ENCODE results near the gene TACR3.
"Not testable (repeated sequence)": the region's sequence is repeated elsewhere in the genome, so short reads cannot be mapped to it uniquely, and the experiment has no call there.

TACR3 gene
- total RNA-seq: 0 to 0.10 (median 0) reads per million in 9 experiments

GRCh38 chr4:103719830-103720207 lies at the start of gene TACR3:
Gene TACR3 (minus strand): TSS chr4:103719985. CDS start chr4:103719675, 310 bp downstream.
- no peak within 1 kb of the TSS for H3K27ac Mint-ChIP-seq
- ATAC-seq (replicated peaks): no peak
- peaks cover 7 to 9% of the 10 kb centered on the region in 2 donors for H3K9me3 Mint-ChIP-seq
- no peaks in the 10 kb centered on the region for H3K36me3 Mint-ChIP-seq (ENCODE audit: insufficient read depth)
- DNase-seq: no peak
- H3K4me3 Mint-ChIP-seq: no peak within 1 kb of the TSS
- H3K27me3 Mint-ChIP-seq: no peaks in the 10 kb centered on the region
- H3K4me1 Mint-ChIP-seq (ENCODE audit: low read depth in 2 of 2): no peaks in the 10 kb centered on the region

GRCh38 chr4:103757631-103758030 lies 37.8 kb upstream of the TACR3 start:
- Mint-ChIP-seq H3K4me1 (ENCODE audit: low read depth in 2 of 2) (no peaks in the 10 kb centered on the region), H3K27ac (no peak overlapping the region), H3K27me3 (no peaks in the 10 kb centered on the region), H3K4me3 (no peak overlapping the region), H3K9me3 (peaks cover 6 to 19% of the 10 kb centered on the region in 2 donors), H3K36me3 (ENCODE audit: insufficient read depth) (no peaks in the 10 kb centered on the region)
- DNase-seq (no peak), ATAC-seq (replicated peaks) (no peak)

GRCh38 chr4:103756741-103757140 lies 37.0 kb upstream of the TACR3 start:
- no peak for DNase-seq
- Mint-ChIP-seq H3K4me1 (ENCODE audit: low read depth in 2 of 2) (no peaks in the 10 kb centered on the region), H3K4me3 (no peak overlapping the region), H3K36me3 (ENCODE audit: insufficient read depth) (no peaks in the 10 kb centered on the region), H3K27me3 (no peaks in the 10 kb centered on the region), H3K27ac (no peak overlapping the region), H3K9me3 (peaks cover 6 to 19% of the 10 kb centered on the region in 2 donors)
- no peak for ATAC-seq (replicated peaks)

GRCh38 chr4:103754844-103755243 lies 35.1 kb upstream of the TACR3 start:
- H3K4me1 Mint-ChIP-seq (ENCODE audit: low read depth in 2 of 2): no peaks in the 10 kb centered on the region
- no peaks in the 10 kb centered on the region for H3K27me3 Mint-ChIP-seq
- no peak overlapping the region for H3K27ac Mint-ChIP-seq
- no peak for DNase-seq
- no peaks in the 10 kb centered on the region for H3K36me3 Mint-ChIP-seq (ENCODE audit: insufficient read depth)
- peaks cover 6 to 28% of the 10 kb centered on the region in 2 donors for H3K9me3 Mint-ChIP-seq
- no peak for ATAC-seq (replicated peaks)
- H3K4me3 Mint-ChIP-seq: no peak overlapping the region

- ATAC-seq (replicated peaks): no peak
- Mint-ChIP-seq H3K4me1 (ENCODE audit: low read depth in 2 of 2) (no peaks in the 10 kb centered on the region), H3K9me3 (peaks cover 6 to 33% of the 10 kb centered on the region in 2 donors), H3K27me3 (no peaks in the 10 kb centered on the region), H3K4me3 (no peak overlapping the region), H3K36me3 (ENCODE audit: insufficient read depth) (no peaks in the 10 kb centered on the region), H3K27ac (no peak overlapping the region)
- no peak for DNase-seq
Measured at GRCh38 chr4:103753868-103754653, 34.3 kb upstream of the TACR3 start.

GRCh38 chr4:103723150-103723549 lies 3.4 kb upstream of the TACR3 start:
- H3K36me3 Mint-ChIP-seq (ENCODE audit: insufficient read depth); H3K4me1 Mint-ChIP-seq (ENCODE audit: low read depth in 2 of 2); DNase-seq; ATAC-seq (replicated peaks); H3K27ac Mint-ChIP-seq; H3K27me3 Mint-ChIP-seq; H3K4me3 Mint-ChIP-seq: not testable (repeated sequence)
- H3K9me3 Mint-ChIP-seq: peaks cover 19 to 21% of the 10 kb centered on the region in 2 donors

- Mint-ChIP-seq H3K27ac (no peak overlapping the region), H3K36me3 (ENCODE audit: insufficient read depth) (no peaks in the 10 kb centered on the region), H3K4me1 (ENCODE audit: low read depth in 2 of 2) (no peaks in the 10 kb centered on the region), H3K27me3 (no peaks in the 10 kb centered on the region), H3K9me3 (peaks cover 13% of the 10 kb centered on the region in 2 donors), H3K4me3 (no peak overlapping the region)
- ATAC-seq (replicated peaks): no peak
- DNase-seq: no peak
Measured at GRCh38 chr4:103721251-103721650, 1.5 kb upstream of the TACR3 start.

- H3K27ac Mint-ChIP-seq: no peak overlapping the region
- DNase-seq (no peak), ATAC-seq (replicated peaks) (no peak)
- H3K9me3 Mint-ChIP-seq: peaks cover 8 to 9% of the 10 kb centered on the region in 2 donors
- no peaks in the 10 kb centered on the region for H3K27me3 Mint-ChIP-seq
- no peaks in the 10 kb centered on the region for H3K4me1 Mint-ChIP-seq (ENCODE audit: low read depth in 2 of 2)
- H3K36me3 Mint-ChIP-seq (ENCODE audit: insufficient read depth): no peaks in the 10 kb centered on the region
- H3K4me3 Mint-ChIP-seq: no peak overlapping the region
Measured at GRCh38 chr4:103720661-103721060, 876 bp upstream of the TACR3 start.

- Mint-ChIP-seq H3K4me1 (ENCODE audit: low read depth in 2 of 2) (no peaks in the 10 kb centered on the region), H3K4me3 (no peak overlapping the region), H3K27me3 (no peaks in the 10 kb centered on the region), H3K36me3 (ENCODE audit: insufficient read depth) (no peaks in the 10 kb centered on the region), H3K9me3 (peaks cover 7 to 9% of the 10 kb centered on the region in 2 donors), H3K27ac (no peak overlapping the region)
- DNase-seq (no peak), ATAC-seq (replicated peaks) (no peak)
Measured at GRCh38 chr4:103719105-103719829, 518 bp downstream of the TACR3 start.

GRCh38 chr4:103692615-103693014 lies 27.2 kb downstream of the TACR3 start:
- H3K27ac Mint-ChIP-seq: no peak overlapping the region
- H3K27me3 Mint-ChIP-seq: no peaks in the 10 kb centered on the region
- DNase-seq (no peak), ATAC-seq (replicated peaks) (no peak)
- no peaks in the 10 kb centered on the region for H3K4me1 Mint-ChIP-seq (ENCODE audit: low read depth in 2 of 2)
- peaks cover 0 to 5% of the 10 kb centered on the region in 2 donors for H3K9me3 Mint-ChIP-seq
- no peaks in the 10 kb centered on the region for H3K36me3 Mint-ChIP-seq (ENCODE audit: insufficient read depth)
- H3K4me3 Mint-ChIP-seq: no peak overlapping the region

GRCh38 chr4:103673983-103674382 lies 45.8 kb downstream of the TACR3 start:
- peaks cover 1 to 9% of the 10 kb centered on the region in 2 donors for H3K9me3 Mint-ChIP-seq
- H3K36me3 Mint-ChIP-seq (ENCODE audit: insufficient read depth): no peaks in the 10 kb centered on the region
- no peaks in the 10 kb centered on the region for H3K27me3 Mint-ChIP-seq
- H3K27ac Mint-ChIP-seq: no peak overlapping the region
- DNase-seq (no peak), ATAC-seq (replicated peaks) (no peak)
- no peak overlapping the region for H3K4me3 Mint-ChIP-seq
- H3K4me1 Mint-ChIP-seq (ENCODE audit: low read depth in 2 of 2): no peaks in the 10 kb centered on the region

- H3K4me1 Mint-ChIP-seq (ENCODE audit: low read depth in 2 of 2); H3K27ac Mint-ChIP-seq; DNase-seq; H3K4me3 Mint-ChIP-seq; H3K27me3 Mint-ChIP-seq; H3K36me3 Mint-ChIP-seq (ENCODE audit: insufficient read depth); ATAC-seq (replicated peaks); H3K9me3 Mint-ChIP-seq: not testable (repeated sequence)
Measured at GRCh38 chr4:103666764-103667163, 53.0 kb downstream of the TACR3 start.

- ATAC-seq (replicated peaks) (no peak), DNase-seq (no peak)
- Mint-ChIP-seq H3K9me3 (peaks cover 0 to 8% of the 10 kb centered on the region in 2 donors), H3K4me1 (ENCODE audit: low read depth in 2 of 2) (no peaks in the 10 kb centered on the region), H3K27ac (no peak overlapping the region), H3K4me3 (no peak overlapping the region), H3K36me3 (ENCODE audit: insufficient read depth) (no peaks in the 10 kb centered on the region), H3K27me3 (no peaks in the 10 kb centered on the region)
Measured at GRCh38 chr4:103664436-103665075, 55.2 kb downstream of the TACR3 start.
